Fibroblast of villous mesenchyme (primary cell): ENCODE results near the gene TANGO6. TPM values are rescaled to one million over a fixed set of nuclear protein-coding genes. Genes with fewer than 3 reads are reported as not detected.
A peak's percentile ranks its signal among the peaks of the same experiment; 100 is the strongest.

ENCODE experiments used
- DNase-seq: peaks from one replicate; pipeline ENCODE4 v3.0.0-alpha.2; 2010; ENCODE audit warnings: low read depth
- H3K4me3 ChIP-seq: 2 replicates; pipeline ENCODE4 v1.5.1; 2011; ENCODE audit warnings: low read depth, mild to moderate bottlenecking, low read length
- CTCF ChIP-seq: IDR thresholded peaks from 2 replicates; pipeline ENCODE4 v1.5.1; 2012; ENCODE audit warnings: low read depth, mild to moderate bottlenecking, low read length; ENCODE audit not compliant: insufficient read depth
- total RNA-seq: library from RNA; depleted of rRNA; stranded (reverse); fragments of >200 nt; gene quantifications from 2 replicates; pipeline ENCODE4 v1.2.3, GENCODE V29; 2012

Gene TANGO6
- total RNA-seq, 1 donor = 37.1 TPM

GRCh38 chr16:69033151-69033949 is 190.0 kb downstream of the TANGO6 start:
- no peak for TF ChIP-seq CTCF
- no peak for DNase-seq
- no peak overlapping the region for H3K4me3 ChIP-seq

- DNase-seq = no peak
- no peak for TF ChIP-seq CTCF
- no peak overlapping the region for H3K4me3 ChIP-seq
Observed at GRCh38 chr16:69035375-69035774, 192.0 kb downstream of the TANGO6 start.

- no peak overlapping the region for H3K4me3 ChIP-seq
- TF ChIP-seq CTCF = no peak
- no peak for DNase-seq
Observed at GRCh38 chr16:69036399-69037091, 193.2 kb downstream of the TANGO6 start.

- no peak for TF ChIP-seq CTCF
- H3K4me3 ChIP-seq = no peak overlapping the region
- DNase-seq = no peak
Observed at GRCh38 chr16:69037373-69038160, 194.2 kb downstream of the TANGO6 start.

- peak; percentile 41 for DNase-seq
Observed at GRCh38 chr16:69039333-69039941, 196.1 kb downstream of the TANGO6 start.

More at GRCh38 chr16:69039333-69039941, 196.1 kb downstream of the TANGO6 start:
- TF ChIP-seq CTCF = no peak
- H3K4me3 ChIP-seq = no peak overlapping the region
